T-helper 1 cell (primary cell): ENCODE data around the gene NEDD4.
"Not testable (repeated sequence)": the region's sequence is repeated elsewhere in the genome, so short reads cannot be mapped to it uniquely, and the experiment has no call there.

Source experiments
- DNase-seq, 5 donors: peaks; one replicate each; pipeline ENCODE4 v3.0.0-alpha.2; 2012 to 2020

The NEDD4 gene

GRCh38 chr15:56004281-56004680 is 10.9 kb upstream of the NEDD4 start:
- not testable (repeated sequence) for DNase-seq

DNA sequence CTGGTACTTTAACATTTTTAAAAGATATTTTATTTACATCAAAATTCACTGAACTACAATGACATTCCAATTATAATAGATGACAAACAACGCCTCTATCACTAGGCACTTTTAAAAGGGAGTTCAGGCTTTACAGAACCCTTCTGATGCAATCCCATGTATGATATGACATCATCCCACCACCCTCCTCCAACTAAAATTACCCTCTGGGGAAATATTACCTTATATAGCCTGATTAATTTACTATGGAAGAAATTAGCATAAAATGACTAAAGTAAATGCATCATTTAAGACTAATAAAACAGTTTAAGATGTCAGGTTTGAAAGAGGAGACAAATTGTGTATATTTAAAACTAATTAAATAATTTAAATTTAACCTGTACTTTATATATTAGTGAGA is 10.4 kb upstream of the NEDD4 start:
- DNase-seq = not testable (repeated sequence)

- not testable (repeated sequence) for DNase-seq
Observed at GRCh38 chr15:56003277-56003676, 9.9 kb upstream of the NEDD4 start.

- no peak for DNase-seq
Observed at GRCh38 chr15:56001471-56002078, 8.2 kb upstream of the NEDD4 start.

GRCh38 chr15:55999658-56000057 is 6.2 kb upstream of the NEDD4 start:
- no peak for DNase-seq

- DNase-seq = no peak
Observed at GRCh38 chr15:55998478-55998877, 5.1 kb upstream of the NEDD4 start.

GRCh38 chr15:55993804-55994560 is 570 bp upstream of the NEDD4 start:
- DNase-seq = no peak

DNA sequence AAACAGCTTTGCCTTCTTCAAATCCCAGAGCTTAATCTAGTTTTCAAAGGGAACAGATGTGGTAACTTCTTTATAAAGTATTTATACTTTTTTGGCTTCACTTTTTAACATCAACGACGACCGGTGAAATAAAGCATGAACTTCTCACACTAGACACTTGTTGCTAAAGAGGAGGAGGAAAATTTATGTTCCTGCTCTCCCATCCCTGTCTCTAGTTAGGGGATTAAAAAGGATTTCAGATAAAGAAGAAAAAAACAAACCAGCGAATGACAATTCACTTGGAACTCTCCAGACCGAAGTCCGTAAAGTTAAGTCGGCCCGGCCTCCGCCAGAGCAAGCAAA is 672 bp downstream of the NEDD4 start:
- DNase-seq = no peak

GRCh38 chr15:55991802-55992768 is 1.3 kb downstream of the NEDD4 start:
- DNase-seq = no peak

GRCh38 chr15:55990998-55991397 is 2.4 kb downstream of the NEDD4 start:
- no peak for DNase-seq

DNA sequence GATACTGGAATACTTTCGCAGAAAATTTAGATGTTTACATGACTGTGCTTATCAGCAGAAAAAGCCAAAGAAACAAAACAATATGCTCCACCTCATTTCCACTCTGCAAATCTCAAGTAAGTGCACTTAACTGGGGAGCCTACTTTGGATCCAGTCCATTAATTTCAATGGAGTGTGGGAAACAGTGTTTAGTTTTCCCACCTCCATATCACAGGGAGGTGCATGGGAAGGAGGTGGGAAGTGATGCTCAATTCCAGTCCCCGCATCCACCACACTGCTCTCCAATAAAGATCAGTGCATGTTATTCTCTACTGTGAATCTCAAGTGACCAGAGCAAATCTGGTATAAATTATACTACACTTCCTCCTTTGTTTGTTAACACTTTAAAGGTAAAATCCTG is 2.9 kb downstream of the NEDD4 start:
- DNase-seq = no peak

- DNase-seq = no peak
Observed at GRCh38 chr15:55989383-55989782, 4.0 kb downstream of the NEDD4 start.

DNA sequence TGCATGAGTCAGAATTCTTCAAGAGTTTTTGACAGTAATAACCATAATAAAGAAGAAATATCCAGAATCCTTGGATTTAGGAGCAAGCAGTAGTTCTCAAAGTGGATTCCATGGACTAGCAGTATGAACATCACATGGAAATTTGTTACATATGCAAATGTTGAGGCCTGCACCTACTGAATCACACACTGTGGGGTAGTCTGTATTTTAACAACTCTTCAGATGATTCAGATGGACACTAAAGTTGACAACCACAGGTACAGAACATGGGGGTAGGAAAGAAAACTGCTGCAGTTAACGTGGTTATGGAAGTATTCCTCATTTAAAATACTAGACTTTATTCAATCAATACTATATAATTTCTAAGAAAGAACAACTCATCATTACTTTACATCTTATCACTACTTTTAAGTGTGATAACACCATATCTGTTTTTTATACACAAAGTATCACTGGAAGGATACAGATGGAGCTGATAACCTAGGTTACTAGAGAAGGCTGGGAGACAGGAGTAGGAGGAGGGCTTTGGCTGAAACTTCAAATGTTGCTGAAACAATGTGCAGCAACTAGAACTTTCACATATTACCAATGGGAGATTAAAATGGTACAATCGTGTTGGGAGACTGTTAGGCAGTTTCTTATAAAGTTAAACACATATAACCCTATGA is 11.7 kb downstream of the NEDD4 start:
- no peak for DNase-seq

DNA sequence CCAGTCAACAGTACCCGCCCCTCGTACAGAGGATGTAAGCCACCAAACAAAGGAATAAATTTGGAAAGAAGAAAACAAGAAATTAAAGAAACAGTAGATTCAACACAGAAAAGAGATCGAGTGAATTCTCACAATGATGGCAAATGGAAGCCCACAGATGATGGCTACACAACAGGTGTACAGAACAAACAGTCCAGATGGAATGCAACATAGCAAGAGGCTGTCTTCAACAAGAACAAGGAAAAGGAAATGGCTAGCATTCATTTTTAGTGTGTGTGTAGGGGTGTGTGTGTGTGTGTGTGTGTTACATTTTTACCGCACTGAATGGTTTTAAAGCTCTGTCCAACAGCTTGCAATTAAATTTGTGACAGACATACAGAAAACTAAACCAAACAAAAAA is 12.9 kb downstream of the NEDD4 start:
- no peak for DNase-seq

DNA sequence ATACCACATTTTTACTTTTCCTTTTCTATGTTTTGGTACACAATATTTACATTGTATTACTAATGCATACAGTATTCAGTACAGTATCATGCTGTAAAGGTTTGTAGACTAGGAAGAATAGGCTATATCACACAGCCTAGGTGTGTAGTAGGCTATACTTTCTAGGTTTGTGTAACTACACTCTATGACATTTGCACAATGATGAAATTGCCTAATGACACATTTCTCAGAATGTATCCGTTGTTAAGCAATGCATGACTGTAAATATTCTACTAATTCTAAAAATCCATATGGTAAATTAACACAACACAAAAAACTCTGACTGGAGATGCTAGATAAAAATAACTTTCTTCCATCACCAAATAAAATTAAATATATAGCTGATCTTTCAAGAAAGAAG is 16.2 kb downstream of the NEDD4 start:
- DNase-seq = no peak

DNA sequence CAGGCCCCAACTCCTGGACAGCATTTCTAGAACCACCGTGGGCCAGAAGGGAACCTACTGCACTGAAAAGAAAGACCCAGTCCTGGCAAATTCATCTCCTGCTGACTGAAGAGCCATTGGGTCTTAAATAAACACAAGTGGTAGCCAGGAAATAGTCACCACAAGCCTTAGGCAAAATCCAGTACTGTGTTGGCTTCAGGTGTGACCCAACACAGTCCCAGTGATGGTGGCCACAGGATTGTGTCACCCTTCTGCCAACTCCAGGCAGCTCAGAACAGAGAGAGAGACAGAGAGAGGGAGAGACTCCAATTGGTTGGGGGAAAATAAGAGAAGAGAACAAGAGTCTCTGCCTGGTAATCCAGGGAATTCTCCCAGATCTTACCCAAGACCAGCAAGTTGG is 23.1 kb downstream of the NEDD4 start:
- no peak for DNase-seq

DNA sequence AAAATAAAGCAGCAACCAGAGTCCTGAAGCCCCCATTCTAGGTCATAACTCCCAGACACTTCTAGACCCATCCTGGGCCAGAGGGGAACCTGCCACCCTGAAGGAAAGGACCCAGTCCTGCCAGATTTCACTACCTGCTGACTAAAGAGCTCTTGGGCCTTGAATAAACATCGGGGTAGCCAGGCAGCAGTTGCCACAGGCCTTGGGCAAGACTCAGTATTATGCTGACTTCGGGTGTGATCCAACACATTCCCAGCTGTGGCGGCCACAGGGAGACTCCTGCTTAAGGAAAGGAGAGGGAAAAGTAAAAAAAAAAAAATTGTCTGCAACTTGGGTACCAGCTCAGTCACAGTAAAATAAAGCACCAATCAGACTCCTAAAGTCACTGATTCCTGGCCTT is 23.8 kb downstream of the NEDD4 start:
- DNase-seq = no peak

- DNase-seq = no peak
Observed at GRCh38 chr15:55968923-55969322, 24.5 kb downstream of the NEDD4 start.

DNA sequence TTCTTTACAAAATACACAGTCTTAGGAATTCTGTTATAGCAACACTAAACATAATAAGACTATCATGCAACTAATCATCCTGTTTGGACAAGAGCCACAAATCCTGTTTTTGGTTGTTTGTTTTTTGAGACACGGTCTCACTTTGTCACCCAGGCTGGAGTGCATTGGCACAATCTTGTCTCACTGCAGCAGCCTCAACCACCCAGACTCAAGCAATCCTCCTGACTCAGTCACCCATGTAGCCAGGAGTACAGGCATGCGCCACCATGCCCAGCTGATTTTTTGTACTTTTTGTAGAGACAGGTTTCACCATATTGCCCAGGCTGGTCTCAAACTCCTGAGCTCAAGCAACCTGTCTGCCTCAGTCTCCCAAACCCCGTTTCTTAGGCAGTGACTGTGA is 28.3 kb downstream of the NEDD4 start:
- no peak for DNase-seq

- no peak for DNase-seq
Observed at GRCh38 chr15:55960946-55961345, 32.5 kb downstream of the NEDD4 start.

DNA sequence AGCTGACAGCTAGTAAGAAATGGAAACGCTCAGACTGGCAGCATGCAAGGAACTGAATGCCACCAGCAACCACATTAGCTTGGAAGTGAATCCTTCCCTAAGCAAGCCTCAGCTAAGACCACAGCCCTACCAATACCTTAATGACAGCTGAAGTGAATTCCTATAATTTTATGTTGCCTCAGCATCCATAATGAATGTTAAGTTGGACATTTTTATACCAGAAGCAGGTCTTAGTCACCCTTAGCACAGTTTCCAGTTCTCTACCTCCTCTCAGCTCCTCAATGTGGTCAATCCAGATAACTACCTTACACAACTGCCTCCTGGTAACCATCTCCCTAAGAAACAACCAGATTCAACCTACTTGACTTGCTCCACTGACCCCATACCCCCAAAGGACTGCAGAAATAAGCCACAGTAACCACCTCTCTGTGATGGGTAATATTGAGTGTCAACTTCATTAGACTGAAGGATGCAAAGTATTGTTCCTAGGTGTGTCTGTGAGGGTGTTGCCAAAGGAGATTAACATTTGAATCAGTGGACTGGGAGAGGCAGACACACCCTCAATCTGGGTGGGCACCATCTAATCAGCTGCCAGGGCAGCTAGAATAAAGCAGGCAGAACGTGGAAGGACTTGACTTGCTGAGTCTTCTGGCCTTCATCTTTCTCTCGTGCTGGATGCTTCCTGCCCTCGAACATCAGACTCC is 33.5 kb downstream of the NEDD4 start:
- DNase-seq = no peak

DNA sequence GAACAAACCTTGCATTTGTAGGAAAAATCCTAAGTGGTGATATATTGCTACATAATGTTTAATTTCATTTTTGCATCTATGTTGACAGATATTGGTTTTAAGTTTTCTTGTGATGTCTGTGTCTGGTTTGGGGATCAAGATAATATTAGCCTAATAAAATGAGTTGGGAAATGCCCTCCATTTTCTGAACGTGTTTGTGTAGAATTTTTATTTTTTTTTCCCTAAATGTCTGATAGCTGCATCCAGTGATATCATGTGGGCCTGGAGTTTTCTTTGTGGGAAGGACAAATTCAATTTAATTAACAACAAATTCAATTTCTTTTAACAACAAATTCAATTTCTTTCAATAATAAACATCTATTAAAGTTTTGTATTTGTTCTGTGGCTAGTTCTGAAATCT is 35.1 kb downstream of the NEDD4 start:
- no peak for DNase-seq
